ENCODE measurements around the gene DNM1. TPM values are rescaled to one million over a fixed set of nuclear protein-coding genes. Genes with fewer than 3 reads are reported as not detected.

Gene DNM1
- polyA plus RNA-seq, 3 donors = 0.05 to 4.9 (median 0.56) TPM

DNA sequence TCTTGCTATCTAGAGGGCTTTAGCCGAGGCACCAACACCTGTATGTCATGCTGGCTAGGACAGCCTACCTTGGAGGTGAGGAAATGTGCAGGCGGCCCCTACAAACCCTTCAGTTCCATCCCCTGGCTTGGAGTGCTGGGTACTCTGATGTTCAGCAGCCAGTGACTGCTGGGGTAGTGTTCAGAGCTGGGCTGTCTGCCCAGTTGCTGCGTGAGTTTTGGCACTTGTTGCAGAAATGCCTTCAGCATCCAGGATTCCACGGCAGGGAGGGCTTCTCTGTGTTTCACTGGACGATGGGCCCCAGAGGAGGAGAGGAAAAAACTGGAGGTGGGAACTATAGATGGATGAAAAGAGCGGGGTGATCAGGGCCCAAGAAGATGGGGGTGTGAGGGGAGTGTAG, 83.3 kb downstream of the DNM1 start:
- Histone ChIP-seq H3K27ac (ENCODE audit: low read depth in 1 of 2, low read length in 2 of 2) (no peak overlapping the region), H4K20me1 (ENCODE audit: insufficient read depth, low read length) (no peaks in the 10 kb centered on the region), H2AFZ (ENCODE audit: insufficient read depth, low read depth, low read length, poor library complexity, severe bottlenecking) (no peak overlapping the region), H3K79me2 (ENCODE audit: insufficient read depth, low read length) (no peaks in the 10 kb centered on the region), H3K4me2 (replicated peaks; ENCODE audit: extremely low read depth, low read length, poor library complexity, severe bottlenecking) (no peak overlapping the region), H3K27me3 (ENCODE audit: control insufficient read depth in 2 of 2, insufficient read depth in 2 of 2, low read length in 2 of 2) (no peaks in the 10 kb centered on the region), H3K9me3 (replicated peaks in 1 of 2; ENCODE audit: control insufficient read depth in 1 of 2, insufficient read depth in 1 of 2, low read length in 2 of 2) (no peaks in the 10 kb centered on the region), H3K4me3 (replicated peaks in 1 of 3; ENCODE audit: low read depth in 2 of 3, low read length in 3 of 3) (no peak overlapping the region), H3K36me3 (replicated peaks in 1 of 2; ENCODE audit: control insufficient read depth in 1 of 2, insufficient read depth in 2 of 2, low read length in 2 of 2) (peaks cover 13 to 19% of the 10 kb centered on the region in 2 donors), H3K9ac (ENCODE audit: insufficient read depth, low read length, poor library complexity, severe bottlenecking) (no peak overlapping the region), H3K4me1 (ENCODE audit: control insufficient read depth in 1 of 2, insufficient read depth in 2 of 2, low read length in 2 of 2) (no peaks in the 10 kb centered on the region)
- WGBS (ENCODE audit: insufficient coverage) = 100% methylated on average over 4 of the region's 6 CpGs
- peaks cover 15 to 33% of the 10 kb centered on the region in 2 donors for H3K36me3 Mint-ChIP-seq
- no peaks in the 10 kb centered on the region for H3K27me3 Mint-ChIP-seq (ENCODE audit: low read depth in 3 of 3)
- TF ChIP-seq, protein P1, sequence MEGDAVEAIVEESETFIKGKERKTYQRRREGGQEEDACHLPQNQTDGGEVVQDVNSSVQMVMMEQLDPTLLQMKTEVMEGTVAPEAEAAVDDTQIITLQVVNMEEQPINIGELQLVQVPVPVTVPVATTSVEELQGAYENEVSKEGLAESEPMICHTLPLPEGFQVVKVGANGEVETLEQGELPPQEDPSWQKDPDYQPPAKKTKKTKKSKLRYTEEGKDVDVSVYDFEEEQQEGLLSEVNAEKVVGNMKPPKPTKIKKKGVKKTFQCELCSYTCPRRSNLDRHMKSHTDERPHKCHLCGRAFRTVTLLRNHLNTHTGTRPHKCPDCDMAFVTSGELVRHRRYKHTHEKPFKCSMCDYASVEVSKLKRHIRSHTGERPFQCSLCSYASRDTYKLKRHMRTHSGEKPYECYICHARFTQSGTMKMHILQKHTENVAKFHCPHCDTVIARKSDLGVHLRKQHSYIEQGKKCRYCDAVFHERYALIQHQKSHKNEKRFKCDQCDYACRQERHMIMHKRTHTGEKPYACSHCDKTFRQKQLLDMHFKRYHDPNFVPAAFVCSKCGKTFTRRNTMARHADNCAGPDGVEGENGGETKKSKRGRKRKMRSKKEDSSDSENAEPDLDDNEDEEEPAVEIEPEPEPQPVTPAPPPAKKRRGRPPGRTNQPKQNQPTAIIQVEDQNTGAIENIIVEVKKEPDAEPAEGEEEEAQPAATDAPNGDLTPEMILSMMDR (IDR thresholded peaks at IDR 0.05) = no peak
- intact Hi-C loops (cut with micrococcal nuclease) = no loop called here
- H3K9me3 Mint-ChIP-seq = no peaks in the 10 kb centered on the region
- no peak overlapping the region for H3K4me3 Mint-ChIP-seq
- H3K4me1 Mint-ChIP-seq = no peaks in the 10 kb centered on the region
- DNase-seq = no peak
- peak overlapping the region in 1 of 7 donors; percentile 63 for H3K27ac Mint-ChIP-seq

DNA sequence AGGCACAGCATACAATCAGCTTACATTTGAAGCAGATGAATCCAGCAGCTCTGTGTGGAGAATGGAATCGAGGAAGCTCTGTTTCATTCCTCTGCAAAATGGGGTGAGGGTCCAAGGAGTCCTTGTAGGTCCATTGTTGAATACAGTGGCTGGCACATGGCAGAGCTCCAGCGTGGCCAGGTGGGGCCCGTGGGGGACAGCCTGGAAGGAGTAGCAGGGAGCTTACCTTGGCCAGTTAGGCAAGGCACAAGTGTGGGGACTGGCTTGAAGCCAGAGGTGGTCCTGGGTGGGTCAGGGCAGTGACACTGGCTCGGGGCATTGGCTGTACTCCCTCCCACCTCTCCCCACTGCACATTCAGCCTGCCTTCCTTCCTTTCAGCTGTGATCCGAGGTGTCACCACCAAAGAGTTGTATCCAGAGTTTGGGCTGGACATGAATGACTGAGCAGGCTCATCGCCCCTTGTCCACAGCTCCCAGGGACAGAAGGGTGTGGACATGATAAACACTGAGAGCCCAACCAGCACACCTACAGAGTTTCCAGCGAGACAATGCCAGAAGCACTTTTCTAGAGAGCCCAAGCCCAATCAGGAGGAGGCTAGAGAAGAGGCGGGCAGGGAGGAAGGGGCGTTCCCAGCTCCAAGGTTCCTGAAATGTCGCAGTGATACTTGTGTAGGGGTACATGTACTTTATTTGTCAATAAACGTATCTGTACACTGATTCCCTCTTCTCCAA, 85.3 kb downstream of the DNM1 start:
- H3K79me2 ChIP-seq (ENCODE audit: insufficient read depth, low read length) = no peaks in the 10 kb centered on the region
- no peaks in the 10 kb centered on the region for H4K20me1 ChIP-seq (ENCODE audit: insufficient read depth, low read length)
- no peak overlapping the region for H3K4me2 ChIP-seq (replicated peaks; ENCODE audit: extremely low read depth, low read length, poor library complexity, severe bottlenecking)
- intact Hi-C loops (cut with micrococcal nuclease) = no loop called here
- TF ChIP-seq, protein P1 (IDR thresholded peaks at IDR 0.05) = no peak
- Mint-ChIP-seq H3K27ac (peak overlapping the region in 2 of 7 donors; percentile 37 to 42), H3K4me3 (no peak overlapping the region), H3K4me1 (no peaks in the 10 kb centered on the region), H3K27me3 (ENCODE audit: low read depth in 3 of 3) (no peaks in the 10 kb centered on the region), H3K9me3 (no peaks in the 10 kb centered on the region), H3K36me3 (peaks cover 15 to 33% of the 10 kb centered on the region in 2 donors)
- no peaks in the 10 kb centered on the region for H3K9me3 ChIP-seq (replicated peaks in 1 of 2; ENCODE audit: control insufficient read depth in 1 of 2, insufficient read depth in 1 of 2, low read length in 2 of 2)
- H3K36me3 ChIP-seq (replicated peaks in 1 of 2; ENCODE audit: control insufficient read depth in 1 of 2, insufficient read depth in 2 of 2, low read length in 2 of 2) = peaks cover 13 to 19% of the 10 kb centered on the region in 2 donors
- no peak overlapping the region for H3K4me3 ChIP-seq (replicated peaks in 1 of 3; ENCODE audit: low read depth in 2 of 3, low read length in 3 of 3)
- no peaks in the 10 kb centered on the region for H3K27me3 ChIP-seq (ENCODE audit: control insufficient read depth in 2 of 2, insufficient read depth in 2 of 2, low read length in 2 of 2)
- no peak for DNase-seq
- 100% methylated on average over 3 of the region's 11 CpGs for WGBS (ENCODE audit: insufficient coverage)
- H3K4me1 ChIP-seq (ENCODE audit: control insufficient read depth in 1 of 2, insufficient read depth in 2 of 2, low read length in 2 of 2) = no peaks in the 10 kb centered on the region
- H3K27ac ChIP-seq (ENCODE audit: low read depth in 1 of 2, low read length in 2 of 2) = no peak overlapping the region
- H3K9ac ChIP-seq (ENCODE audit: insufficient read depth, low read length, poor library complexity, severe bottlenecking) = no peak overlapping the region
- H2AFZ ChIP-seq (ENCODE audit: insufficient read depth, low read depth, low read length, poor library complexity, severe bottlenecking) = no peak overlapping the region
